ENCODE data around the gene ZNF862. TPM values are rescaled to one million over a fixed set of nuclear protein-coding genes. Genes with fewer than 3 reads are reported as not detected.

The ZNF862 gene
- total and polyA plus RNA-seq, 2 donors (not counting 3 experiments of a cell fraction or from before 2014, with no cell fraction given), result 10.8 to 14.7 TPM

DNA sequence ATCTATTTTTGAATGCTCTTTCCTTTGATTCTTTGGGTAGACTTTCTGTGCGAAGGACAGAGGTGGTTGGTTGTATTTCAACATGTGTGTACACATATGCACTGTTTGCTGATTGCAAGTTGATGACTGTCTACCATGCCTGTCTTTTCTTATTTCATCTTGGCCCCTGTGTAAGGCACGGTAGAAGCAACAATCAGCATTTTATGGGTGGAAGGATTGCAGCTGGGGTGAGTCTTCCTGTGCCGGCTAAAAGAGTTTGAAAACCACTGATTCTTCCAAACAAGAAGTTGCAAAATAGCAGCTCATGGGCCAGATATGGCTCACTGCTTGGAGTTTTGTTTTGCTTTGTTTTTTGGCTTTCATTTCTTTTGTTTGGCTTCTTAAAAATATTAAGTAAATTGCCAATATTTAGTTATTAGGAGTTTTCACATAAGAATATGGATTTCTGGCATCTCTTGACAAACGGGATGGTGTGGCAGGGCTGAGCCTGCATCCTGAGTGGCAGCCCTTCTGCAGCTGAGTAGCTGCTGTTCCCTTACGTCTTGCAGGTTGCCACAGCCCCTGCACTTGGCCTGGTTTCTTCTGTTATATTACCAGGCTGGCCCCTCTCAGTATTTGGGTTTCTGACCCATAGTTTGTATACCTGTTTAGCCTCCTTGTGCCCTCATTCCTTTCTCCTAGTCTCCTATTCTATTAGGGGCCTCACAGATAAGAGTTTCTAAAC, 7.2 kb downstream of the ZNF862 start:
- Histone ChIP-seq H3K4me3 (replicated peaks in 1 of 3; ENCODE audit: insufficient read depth in 1 of 3, low read depth in 1 of 3, low read length in 3 of 3) (no peak overlapping the region), H3K27me3 (ENCODE audit: control insufficient read depth in 2 of 2, insufficient read depth in 2 of 2, low read length in 2 of 2) (no peaks in the 10 kb centered on the region), H3K79me2 (ENCODE audit: control insufficient read depth, insufficient read depth, low read length) (no peaks in the 10 kb centered on the region), H3K9me3 (replicated peaks; ENCODE audit: control insufficient read depth, insufficient read depth, low read length) (no peaks in the 10 kb centered on the region), H3K27ac (ENCODE audit: insufficient read depth, low read depth, low read length) (no peak overlapping the region), H3K9ac (replicated peaks; ENCODE audit: extremely low read depth, insufficient read depth, low read length) (no peak overlapping the region), H2AFZ (ENCODE audit: low read depth, low read length) (no peak overlapping the region), H4K20me1 (replicated peaks; ENCODE audit: control insufficient read depth, extremely low read depth, insufficient read depth, low read length) (no peaks in the 10 kb centered on the region), H3K4me1 (ENCODE audit: control insufficient read depth, extremely low read depth, insufficient read depth, low read length) (no peaks in the 10 kb centered on the region), H3K4me2 (ENCODE audit: insufficient read depth, low read length) (no peak overlapping the region), H3K9me1 (replicated peaks; ENCODE audit: control insufficient read depth, extremely low read depth, insufficient read depth, low read length) (no peaks in the 10 kb centered on the region), H3K36me3 (ENCODE audit: control insufficient read depth in 2 of 2, extremely low read depth in 1 of 2, insufficient read depth in 2 of 2, low read length in 2 of 2) (peaks cover 0 to 2% of the 10 kb centered on the region in 2 experiments)
- BruUV-seq (replicated peaks), result no TSS peak
- no peak for DNase-seq (ENCODE audit: low read depth, low spot score)
- CTCF ChIA-PET, result no interaction called here
- POLR2A ChIA-PET, result no interaction called here
- FAIRE-seq, result no peak
- intact Hi-C loops (cut with micrococcal nuclease) (no loop called here), dilution Hi-C loops (cut with MboI; ENCODE audit: extremely low pct_ligation_motif_present, low sequenced_read_pairs) (no loop called here)
- no peak for TF ChIP-seq MYC (IDR thresholded peaks at IDR 0.05; ENCODE audit: low read depth, low read length)
- no peak for TF ChIP-seq POLR2A (IDR thresholded peaks at IDR 0.05; ENCODE audit: low read depth, low read length)
- TF ChIP-seq FOS (IDR thresholded peaks at IDR 0.05; ENCODE audit: borderline replicate concordance, insufficient read depth, low read length), result no peak

- no peaks in the 10 kb centered on the region for H3K27me3 ChIP-seq (ENCODE audit: control insufficient read depth in 2 of 2, insufficient read depth in 2 of 2, low read length in 2 of 2)
- FAIRE-seq, result no peak
- dilution Hi-C loops (cut with MboI; ENCODE audit: extremely low pct_ligation_motif_present, low sequenced_read_pairs) (no loop called here), intact Hi-C loops (cut with micrococcal nuclease) (no loop called here)
- H3K9me3 ChIP-seq (replicated peaks; ENCODE audit: control insufficient read depth, insufficient read depth, low read length), result no peaks in the 10 kb centered on the region
- POLR2A ChIA-PET, result no interaction called here
- CTCF ChIA-PET, result no interaction called here
- no peak for DNase-seq (ENCODE audit: low read depth, low spot score)
- H3K79me2 ChIP-seq (ENCODE audit: control insufficient read depth, insufficient read depth, low read length), result no peaks in the 10 kb centered on the region
- no peak overlapping the region for H3K4me2 ChIP-seq (ENCODE audit: insufficient read depth, low read length)
- H3K9ac ChIP-seq (replicated peaks; ENCODE audit: extremely low read depth, insufficient read depth, low read length), result no peak overlapping the region
- no peaks in the 10 kb centered on the region for H3K4me1 ChIP-seq (ENCODE audit: control insufficient read depth, extremely low read depth, insufficient read depth, low read length)
- H3K4me3 ChIP-seq (replicated peaks in 1 of 3; ENCODE audit: insufficient read depth in 1 of 3, low read depth in 1 of 3, low read length in 3 of 3), result no peak overlapping the region
- H3K9me1 ChIP-seq (replicated peaks; ENCODE audit: control insufficient read depth, extremely low read depth, insufficient read depth, low read length), result no peaks in the 10 kb centered on the region
- TF ChIP-seq, protein P1, sequence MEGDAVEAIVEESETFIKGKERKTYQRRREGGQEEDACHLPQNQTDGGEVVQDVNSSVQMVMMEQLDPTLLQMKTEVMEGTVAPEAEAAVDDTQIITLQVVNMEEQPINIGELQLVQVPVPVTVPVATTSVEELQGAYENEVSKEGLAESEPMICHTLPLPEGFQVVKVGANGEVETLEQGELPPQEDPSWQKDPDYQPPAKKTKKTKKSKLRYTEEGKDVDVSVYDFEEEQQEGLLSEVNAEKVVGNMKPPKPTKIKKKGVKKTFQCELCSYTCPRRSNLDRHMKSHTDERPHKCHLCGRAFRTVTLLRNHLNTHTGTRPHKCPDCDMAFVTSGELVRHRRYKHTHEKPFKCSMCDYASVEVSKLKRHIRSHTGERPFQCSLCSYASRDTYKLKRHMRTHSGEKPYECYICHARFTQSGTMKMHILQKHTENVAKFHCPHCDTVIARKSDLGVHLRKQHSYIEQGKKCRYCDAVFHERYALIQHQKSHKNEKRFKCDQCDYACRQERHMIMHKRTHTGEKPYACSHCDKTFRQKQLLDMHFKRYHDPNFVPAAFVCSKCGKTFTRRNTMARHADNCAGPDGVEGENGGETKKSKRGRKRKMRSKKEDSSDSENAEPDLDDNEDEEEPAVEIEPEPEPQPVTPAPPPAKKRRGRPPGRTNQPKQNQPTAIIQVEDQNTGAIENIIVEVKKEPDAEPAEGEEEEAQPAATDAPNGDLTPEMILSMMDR (IDR thresholded peaks at IDR 0.05; ENCODE audit: extremely low read depth in 1 of 2, insufficient read depth in 1 of 2, low read depth in 1 of 2, low read length in 2 of 2), result no peak
- no peak for TF ChIP-seq EZH2 (IDR thresholded peaks at IDR 0.05; ENCODE audit: borderline replicate concordance, low read depth, low read length, severe bottlenecking)
- TF ChIP-seq, protein P2, sequence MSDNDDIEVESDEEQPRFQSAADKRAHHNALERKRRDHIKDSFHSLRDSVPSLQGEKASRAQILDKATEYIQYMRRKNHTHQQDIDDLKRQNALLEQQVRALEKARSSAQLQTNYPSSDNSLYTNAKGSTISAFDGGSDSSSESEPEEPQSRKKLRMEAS (IDR thresholded peaks at IDR 0.05; ENCODE audit: insufficient read depth, insufficient read length), result no peak
- no peak for TF ChIP-seq POLR2A (IDR thresholded peaks at IDR 0.05; ENCODE audit: low read depth, low read length)
- TF ChIP-seq JUN (IDR thresholded peaks at IDR 0.05; ENCODE audit: borderline replicate concordance, insufficient read depth, insufficient read length, low read depth), result no peak
- TF ChIP-seq POLR2AphosphoS5 (IDR thresholded peaks at IDR 0.05; ENCODE audit: insufficient read depth, low read depth, low read length), result no peak
- no peak for TF ChIP-seq MYC (IDR thresholded peaks at IDR 0.05; ENCODE audit: low read depth, low read length)
- no peak overlapping the region for H2AFZ ChIP-seq (ENCODE audit: low read depth, low read length)
- no TSS peak for BruUV-seq (replicated peaks)
- no peaks in the 10 kb centered on the region for H4K20me1 ChIP-seq (replicated peaks; ENCODE audit: control insufficient read depth, extremely low read depth, insufficient read depth, low read length)
- no peak overlapping the region for H3K27ac ChIP-seq (ENCODE audit: insufficient read depth, low read depth, low read length)
- H3K36me3 ChIP-seq (ENCODE audit: control insufficient read depth in 2 of 2, extremely low read depth in 1 of 2, insufficient read depth in 2 of 2, low read length in 2 of 2), result peaks cover 0 to 2% of the 10 kb centered on the region in 2 experiments
These were observed 7.8 kb downstream of the ZNF862 start for GRCh38 chr7:149846021-149846420.

Measured in endothelial cell of umbilical vein (primary cell).